ENCODE measurements around the gene ZMYM4. TPM values are rescaled to one million over a fixed set of nuclear protein-coding genes. Genes with fewer than 3 reads are reported as not detected.
"Not testable (repeated sequence)": the region's sequence is repeated elsewhere in the genome, so short reads cannot be mapped to it uniquely, and the experiment has no call there.

The ZMYM4 gene
- total RNA-seq, 2 donors from 2014 or later: 20.2 to 21.1 TPM

DNA sequence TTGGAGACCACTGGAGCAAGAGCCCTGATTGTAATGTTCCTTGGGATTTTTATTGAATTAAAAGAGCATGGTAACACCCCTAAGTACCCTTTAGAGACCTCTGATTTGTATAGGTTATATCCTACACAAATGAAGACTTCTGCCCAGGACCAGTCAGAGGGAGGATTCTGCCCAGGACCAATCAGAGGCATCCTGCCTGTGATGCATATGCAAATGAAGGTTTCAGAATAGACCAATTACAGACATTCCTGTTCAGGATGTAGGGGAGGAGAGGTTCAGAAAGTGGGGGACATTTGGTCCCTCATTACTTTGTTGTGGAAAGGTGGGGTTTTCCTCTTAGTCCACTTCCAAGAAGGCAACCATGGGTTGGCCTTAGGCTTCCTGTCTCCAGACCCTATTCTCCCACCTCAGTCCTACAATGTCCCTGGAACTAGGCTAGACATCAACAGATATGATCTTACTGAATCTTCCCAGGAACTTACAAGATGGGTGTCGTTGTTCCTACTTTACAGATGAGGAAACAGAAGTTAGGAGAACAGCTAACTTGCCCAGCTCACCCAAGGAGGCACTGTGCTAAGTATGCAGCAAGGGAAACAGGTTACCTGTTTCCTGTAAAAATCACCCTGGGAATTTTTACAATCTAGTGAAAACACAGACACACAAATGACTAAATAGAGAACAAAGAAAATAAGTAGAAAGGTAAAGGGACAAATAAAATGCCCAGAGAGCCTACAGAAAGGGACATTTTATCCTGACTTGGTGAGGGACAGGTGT, 38.7 kb upstream of the ZMYM4 start:
- TF ChIP-seq, protein P1, sequence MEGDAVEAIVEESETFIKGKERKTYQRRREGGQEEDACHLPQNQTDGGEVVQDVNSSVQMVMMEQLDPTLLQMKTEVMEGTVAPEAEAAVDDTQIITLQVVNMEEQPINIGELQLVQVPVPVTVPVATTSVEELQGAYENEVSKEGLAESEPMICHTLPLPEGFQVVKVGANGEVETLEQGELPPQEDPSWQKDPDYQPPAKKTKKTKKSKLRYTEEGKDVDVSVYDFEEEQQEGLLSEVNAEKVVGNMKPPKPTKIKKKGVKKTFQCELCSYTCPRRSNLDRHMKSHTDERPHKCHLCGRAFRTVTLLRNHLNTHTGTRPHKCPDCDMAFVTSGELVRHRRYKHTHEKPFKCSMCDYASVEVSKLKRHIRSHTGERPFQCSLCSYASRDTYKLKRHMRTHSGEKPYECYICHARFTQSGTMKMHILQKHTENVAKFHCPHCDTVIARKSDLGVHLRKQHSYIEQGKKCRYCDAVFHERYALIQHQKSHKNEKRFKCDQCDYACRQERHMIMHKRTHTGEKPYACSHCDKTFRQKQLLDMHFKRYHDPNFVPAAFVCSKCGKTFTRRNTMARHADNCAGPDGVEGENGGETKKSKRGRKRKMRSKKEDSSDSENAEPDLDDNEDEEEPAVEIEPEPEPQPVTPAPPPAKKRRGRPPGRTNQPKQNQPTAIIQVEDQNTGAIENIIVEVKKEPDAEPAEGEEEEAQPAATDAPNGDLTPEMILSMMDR (IDR thresholded peaks at IDR 0.05): no peak
- H3K4me1 ChIP-seq: no peaks in the 10 kb centered on the region
- no peak for DNase-seq (ENCODE audit: low spot score)
- no peaks in the 10 kb centered on the region for H3K36me3 ChIP-seq
- H3K9me3 ChIP-seq: no peaks in the 10 kb centered on the region
- H3K27ac ChIP-seq: no peak overlapping the region
- no peak overlapping the region for H3K4me3 ChIP-seq
- H3K27me3 ChIP-seq: no peaks in the 10 kb centered on the region

DNA sequence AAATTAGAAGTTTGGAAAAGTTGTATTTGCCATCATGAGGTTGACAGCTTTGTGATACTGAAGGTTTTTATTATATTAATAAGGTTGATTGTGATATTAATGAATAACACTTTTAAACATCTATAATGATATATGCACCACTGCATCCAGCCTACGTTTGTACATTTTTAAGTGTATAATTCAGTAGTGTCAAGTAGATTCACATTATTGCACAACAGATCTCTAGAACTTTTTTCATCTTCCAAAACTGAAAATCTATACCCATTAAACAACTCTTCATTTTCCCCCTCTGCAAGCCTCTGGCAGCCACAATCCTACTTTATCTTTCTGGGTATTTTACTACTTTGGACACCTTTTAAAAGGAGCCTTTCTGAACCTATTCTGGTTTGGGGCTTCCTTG, 37.2 kb upstream of the ZMYM4 start:
- no peaks in the 10 kb centered on the region for H3K4me1 ChIP-seq
- DNase-seq (ENCODE audit: low spot score): no peak
- TF ChIP-seq, protein P1 (IDR thresholded peaks at IDR 0.05): no peak
- H3K9me3 ChIP-seq: no peaks in the 10 kb centered on the region
- no peaks in the 10 kb centered on the region for H3K27me3 ChIP-seq
- H3K4me3 ChIP-seq: no peak overlapping the region
- H3K36me3 ChIP-seq: no peaks in the 10 kb centered on the region
- no peak overlapping the region for H3K27ac ChIP-seq

DNA sequence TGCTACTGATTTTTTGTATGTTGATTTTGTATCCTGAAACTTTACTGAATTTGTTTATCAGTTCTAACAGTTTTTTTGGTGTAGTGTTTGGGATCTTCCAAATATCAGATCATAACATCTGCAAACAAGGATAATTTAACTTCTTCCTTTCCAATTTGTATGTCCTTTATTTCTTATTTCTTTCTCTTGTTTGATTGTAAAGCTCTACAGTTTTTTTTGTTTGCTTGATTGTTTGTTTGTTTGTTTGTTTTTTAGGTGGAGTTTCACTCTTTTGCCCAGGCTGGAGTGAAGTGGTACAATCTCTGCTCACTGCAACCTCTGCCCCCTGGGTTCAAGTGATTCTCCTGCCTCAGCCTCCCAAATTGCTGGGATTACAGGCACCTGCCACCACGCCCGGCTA, 31.7 kb upstream of the ZMYM4 start:
- not testable (repeated sequence) for DNase-seq (ENCODE audit: low spot score); H3K27me3 ChIP-seq; H3K9me3 ChIP-seq; H3K4me1 ChIP-seq; H3K36me3 ChIP-seq; H3K27ac ChIP-seq; H3K4me3 ChIP-seq

DNA sequence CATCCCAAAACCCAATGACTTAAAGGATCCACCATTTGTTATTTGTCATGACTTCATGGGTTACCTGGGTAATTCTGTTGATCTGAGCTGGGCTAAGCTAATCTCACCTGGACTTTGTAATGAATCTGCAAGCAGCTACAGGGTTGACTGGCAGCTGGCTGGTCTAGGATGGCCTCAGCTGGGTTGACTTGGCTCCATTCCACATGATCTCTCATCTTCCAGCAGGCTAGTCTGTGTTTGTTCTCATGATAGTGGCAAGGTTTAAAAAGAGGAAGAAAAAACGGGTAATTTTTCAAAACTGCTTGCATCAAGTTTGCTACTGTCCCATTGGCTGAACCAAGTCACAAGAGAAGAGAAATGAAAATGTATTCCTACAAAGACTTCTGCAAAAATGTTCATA, 24.8 kb upstream of the ZMYM4 start:
- Histone ChIP-seq H3K4me3 (no peak overlapping the region), H3K4me1 (no peaks in the 10 kb centered on the region), H3K27ac (no peak overlapping the region), H3K9me3 (no peaks in the 10 kb centered on the region), H3K27me3 (no peaks in the 10 kb centered on the region), H3K36me3 (no peaks in the 10 kb centered on the region)
- DNase-seq (ENCODE audit: low spot score): no peak
- TF ChIP-seq, protein P1 (IDR thresholded peaks at IDR 0.05): no peak

DNA sequence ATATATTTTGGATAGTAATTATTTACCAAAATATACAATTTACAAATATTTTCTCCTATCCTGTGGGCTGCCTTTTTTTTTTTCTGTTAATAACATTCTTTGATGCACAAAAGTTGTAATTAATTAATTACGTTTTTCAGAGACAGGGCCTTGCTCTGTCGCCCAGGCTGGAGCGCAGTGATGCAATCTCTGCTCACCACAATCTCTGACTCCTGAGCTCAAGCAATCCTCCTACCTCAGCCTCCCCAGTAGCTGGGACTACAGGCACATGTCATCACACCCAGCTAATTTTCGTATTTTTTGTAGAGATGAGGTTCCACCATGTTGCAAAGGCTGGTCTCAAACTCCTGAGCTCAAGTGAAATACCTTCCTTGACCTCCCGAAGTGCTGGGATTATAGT, 21.3 kb upstream of the ZMYM4 start:
- TF ChIP-seq, protein P1 (IDR thresholded peaks at IDR 0.05): no peak
- no peak for DNase-seq (ENCODE audit: low spot score)

DNA sequence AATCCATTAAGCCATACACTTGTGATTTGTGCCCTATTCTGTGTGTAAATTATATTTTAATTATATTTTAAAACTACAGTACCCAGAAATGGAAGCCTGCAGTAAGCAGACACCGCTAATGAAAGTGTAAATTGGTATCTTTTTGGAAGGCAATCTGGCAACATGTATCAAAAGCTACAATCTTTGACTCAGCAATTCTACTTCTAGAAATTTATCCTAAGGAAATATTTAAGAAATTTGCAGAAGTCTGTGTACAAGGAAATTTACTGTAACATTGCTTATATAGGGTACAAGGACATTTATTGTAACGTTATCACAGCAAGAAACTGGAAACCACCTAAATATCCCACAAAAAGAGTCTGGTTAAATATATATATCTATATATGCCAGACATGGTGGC, 14.6 kb upstream of the ZMYM4 start:
- H3K36me3 ChIP-seq: no peaks in the 10 kb centered on the region
- no peaks in the 10 kb centered on the region for H3K9me3 ChIP-seq
- no peaks in the 10 kb centered on the region for H3K4me1 ChIP-seq
- TF ChIP-seq, protein P1 (IDR thresholded peaks at IDR 0.05): no peak
- no peaks in the 10 kb centered on the region for H3K27me3 ChIP-seq
- DNase-seq (ENCODE audit: low spot score): no peak
- H3K27ac ChIP-seq: no peak overlapping the region
- H3K4me3 ChIP-seq: no peak overlapping the region

More for the DNA sequence above, 21.3 kb upstream of the ZMYM4 start:
- Histone ChIP-seq H3K9me3 (no peaks in the 10 kb centered on the region), H3K27me3 (no peaks in the 10 kb centered on the region), H3K36me3 (no peaks in the 10 kb centered on the region), H3K4me3 (no peak overlapping the region), H3K27ac (no peak overlapping the region), H3K4me1 (no peaks in the 10 kb centered on the region)

Data from right atrium auricular region (tissue), 2 donors.